ENCODE results near the gene SP8. TPM values are rescaled to one million over a fixed set of nuclear protein-coding genes. Genes with fewer than 3 reads are reported as not detected.

SP8 gene
- total RNA-seq, 1 experiment from 2014 or later = not detected

DNA sequence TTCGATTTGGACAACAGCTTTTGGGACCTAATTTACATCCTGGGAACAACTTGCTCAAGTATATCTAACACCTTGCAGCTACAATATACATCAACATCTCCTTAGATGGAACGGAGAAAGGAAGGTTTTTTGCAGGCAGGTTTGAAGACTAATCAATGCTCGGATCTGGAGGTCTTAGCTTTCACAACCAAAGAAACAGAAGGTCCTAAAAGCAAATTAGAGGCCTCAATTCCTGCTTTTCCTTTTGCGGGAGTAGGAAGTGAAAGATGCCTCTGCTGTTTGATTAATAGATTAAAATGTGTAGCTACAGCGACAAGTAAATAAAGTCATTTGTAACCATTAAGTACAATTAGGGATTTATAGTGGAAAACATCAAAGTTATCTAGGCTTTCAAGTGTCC, 3.7 kb upstream of the SP8 start:
- Histone ChIP-seq H3K9me3 (ENCODE audit: control insufficient read depth, insufficient read depth, low read depth, low read length) (no peaks in the 10 kb centered on the region), H3K27me3 (ENCODE audit: control insufficient read depth, insufficient read depth, low read length) (peaks cover 62% of the 10 kb centered on the region), H3K4me3 (ENCODE audit: low read depth in 2 of 2, low read length in 2 of 2) (no peak overlapping the region), H3K36me3 (ENCODE audit: control insufficient read depth, insufficient read depth, low read length) (no peaks in the 10 kb centered on the region), H3K27ac (ENCODE audit: low read length) (no peak overlapping the region), H3K4me1 (ENCODE audit: control insufficient read depth, insufficient read depth, low read length) (no peaks in the 10 kb centered on the region)
- no TSS peak for BruUV-seq (replicated peaks)
- intact Hi-C loops (cut with micrococcal nuclease; ENCODE audit: unreplicated experiment) (loop anchor here (10.0 kb wide), 1 partner anchor 634 kb away; the partner anchor contains the start of gene SP4), in situ Hi-C loops (cut with HindIII; ENCODE audit: low pct_unique_long_range_greater_than_20kb, low sequenced_read_pairs) (no loop called here)
- POLR2A ChIA-PET = no interaction called here
- no peak for DNase-seq (ENCODE audit: low read depth, low spot score)
- ATAC-seq = no peak
- TF ChIP-seq POLR2AphosphoS5 (IDR thresholded peaks at IDR 0.05; ENCODE audit: low read depth, low read length) (no peak), SIN3A (IDR thresholded peaks at IDR 0.05; ENCODE audit: borderline replicate concordance, insufficient read depth, low read depth, low read length) (no peak)
- TF ChIP-seq, protein P1, sequence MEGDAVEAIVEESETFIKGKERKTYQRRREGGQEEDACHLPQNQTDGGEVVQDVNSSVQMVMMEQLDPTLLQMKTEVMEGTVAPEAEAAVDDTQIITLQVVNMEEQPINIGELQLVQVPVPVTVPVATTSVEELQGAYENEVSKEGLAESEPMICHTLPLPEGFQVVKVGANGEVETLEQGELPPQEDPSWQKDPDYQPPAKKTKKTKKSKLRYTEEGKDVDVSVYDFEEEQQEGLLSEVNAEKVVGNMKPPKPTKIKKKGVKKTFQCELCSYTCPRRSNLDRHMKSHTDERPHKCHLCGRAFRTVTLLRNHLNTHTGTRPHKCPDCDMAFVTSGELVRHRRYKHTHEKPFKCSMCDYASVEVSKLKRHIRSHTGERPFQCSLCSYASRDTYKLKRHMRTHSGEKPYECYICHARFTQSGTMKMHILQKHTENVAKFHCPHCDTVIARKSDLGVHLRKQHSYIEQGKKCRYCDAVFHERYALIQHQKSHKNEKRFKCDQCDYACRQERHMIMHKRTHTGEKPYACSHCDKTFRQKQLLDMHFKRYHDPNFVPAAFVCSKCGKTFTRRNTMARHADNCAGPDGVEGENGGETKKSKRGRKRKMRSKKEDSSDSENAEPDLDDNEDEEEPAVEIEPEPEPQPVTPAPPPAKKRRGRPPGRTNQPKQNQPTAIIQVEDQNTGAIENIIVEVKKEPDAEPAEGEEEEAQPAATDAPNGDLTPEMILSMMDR (IDR thresholded peaks at IDR 0.05) = no peak
- TF ChIP-seq, protein P2, sequence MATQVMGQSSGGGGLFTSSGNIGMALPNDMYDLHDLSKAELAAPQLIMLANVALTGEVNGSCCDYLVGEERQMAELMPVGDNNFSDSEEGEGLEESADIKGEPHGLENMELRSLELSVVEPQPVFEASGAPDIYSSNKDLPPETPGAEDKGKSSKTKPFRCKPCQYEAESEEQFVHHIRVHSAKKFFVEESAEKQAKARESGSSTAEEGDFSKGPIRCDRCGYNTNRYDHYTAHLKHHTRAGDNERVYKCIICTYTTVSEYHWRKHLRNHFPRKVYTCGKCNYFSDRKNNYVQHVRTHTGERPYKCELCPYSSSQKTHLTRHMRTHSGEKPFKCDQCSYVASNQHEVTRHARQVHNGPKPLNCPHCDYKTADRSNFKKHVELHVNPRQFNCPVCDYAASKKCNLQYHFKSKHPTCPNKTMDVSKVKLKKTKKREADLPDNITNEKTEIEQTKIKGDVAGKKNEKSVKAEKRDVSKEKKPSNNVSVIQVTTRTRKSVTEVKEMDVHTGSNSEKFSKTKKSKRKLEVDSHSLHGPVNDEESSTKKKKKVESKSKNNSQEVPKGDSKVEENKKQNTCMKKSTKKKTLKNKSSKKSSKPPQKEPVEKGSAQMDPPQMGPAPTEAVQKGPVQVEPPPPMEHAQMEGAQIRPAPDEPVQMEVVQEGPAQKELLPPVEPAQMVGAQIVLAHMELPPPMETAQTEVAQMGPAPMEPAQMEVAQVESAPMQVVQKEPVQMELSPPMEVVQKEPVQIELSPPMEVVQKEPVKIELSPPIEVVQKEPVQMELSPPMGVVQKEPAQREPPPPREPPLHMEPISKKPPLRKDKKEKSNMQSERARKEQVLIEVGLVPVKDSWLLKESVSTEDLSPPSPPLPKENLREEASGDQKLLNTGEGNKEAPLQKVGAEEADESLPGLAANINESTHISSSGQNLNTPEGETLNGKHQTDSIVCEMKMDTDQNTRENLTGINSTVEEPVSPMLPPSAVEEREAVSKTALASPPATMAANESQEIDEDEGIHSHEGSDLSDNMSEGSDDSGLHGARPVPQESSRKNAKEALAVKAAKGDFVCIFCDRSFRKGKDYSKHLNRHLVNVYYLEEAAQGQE (IDR thresholded peaks at IDR 0.05; ENCODE audit: insufficient read depth in 1 of 2, low read depth in 2 of 2, low read length in 1 of 2) = no peak
- CTCF ChIA-PET = no interaction called here

DNA sequence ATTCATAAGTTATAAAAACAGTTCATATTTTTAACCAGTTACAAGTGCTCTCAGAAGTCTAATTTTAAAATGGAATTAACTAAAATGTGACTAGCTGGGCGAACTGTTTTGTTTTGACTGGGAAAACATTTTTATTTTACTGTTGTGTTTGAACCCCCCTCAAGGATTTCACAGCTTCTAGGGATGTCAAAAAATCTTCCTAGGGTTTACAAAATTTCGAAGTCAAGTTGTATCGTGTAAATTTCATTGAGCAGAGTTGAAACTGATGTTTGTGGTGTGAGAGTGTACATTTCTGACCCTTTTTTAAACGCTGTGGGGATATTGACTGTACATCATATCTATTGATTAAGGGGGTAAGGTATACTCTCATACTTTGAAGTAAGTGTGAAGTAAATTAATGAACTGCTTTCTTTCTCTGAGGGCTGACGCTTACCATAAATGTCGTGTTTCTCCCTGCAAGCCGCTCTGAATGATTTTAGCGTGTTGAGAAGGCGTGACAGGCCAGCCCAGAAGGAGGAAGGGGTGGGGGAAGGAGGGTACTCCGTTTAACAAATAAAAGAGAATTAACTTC, 1.8 kb upstream of the SP8 start:
- in situ Hi-C loops (cut with HindIII; ENCODE audit: low pct_unique_long_range_greater_than_20kb, low sequenced_read_pairs) = no loop called here

More for the DNA sequence above, 1.8 kb upstream of the SP8 start:
- ATAC-seq (no peak), DNase-seq (ENCODE audit: low read depth, low spot score) (no peak)
- no peaks in the 10 kb centered on the region for H3K36me3 ChIP-seq (ENCODE audit: control insufficient read depth, insufficient read depth, low read length)
- H3K4me3 ChIP-seq (ENCODE audit: low read depth in 2 of 2, low read length in 2 of 2) = no peak overlapping the region
- no peak overlapping the region for H3K27ac ChIP-seq (ENCODE audit: low read length)
- no TSS peak for BruUV-seq (replicated peaks)
- TF ChIP-seq TCF7L2 (IDR thresholded peaks at IDR 0.05; ENCODE audit: low read depth, low read length) = no peak
- TF ChIP-seq, protein P1 (IDR thresholded peaks at IDR 0.05) = no peak
- TF ChIP-seq, protein P2 (IDR thresholded peaks at IDR 0.05; ENCODE audit: insufficient read depth in 1 of 2, low read depth in 2 of 2, low read length in 1 of 2) = no peak
- no peak for TF ChIP-seq POLR2AphosphoS5 (IDR thresholded peaks at IDR 0.05; ENCODE audit: low read depth, low read length)
- no peak for TF ChIP-seq SIN3A (IDR thresholded peaks at IDR 0.05; ENCODE audit: borderline replicate concordance, insufficient read depth, low read depth, low read length)
- POLR2A ChIA-PET = no interaction called here
- H3K27me3 ChIP-seq (ENCODE audit: control insufficient read depth, insufficient read depth, low read length) = peaks cover 55% of the 10 kb centered on the region
- intact Hi-C loops (cut with micrococcal nuclease; ENCODE audit: unreplicated experiment) = no loop called here
- H3K4me1 ChIP-seq (ENCODE audit: control insufficient read depth, insufficient read depth, low read length) = no peaks in the 10 kb centered on the region
- CTCF ChIA-PET = interaction anchor here (0.6 to 0.7 kb wide), 3 partner anchors 12 to 851 kb away, joined by 6 to 13 read pairs (median 10); no protein-coding TSS in a partner anchor
- H3K9me3 ChIP-seq (ENCODE audit: control insufficient read depth, insufficient read depth, low read depth, low read length) = no peaks in the 10 kb centered on the region
